Hepatocyte (in vitro differentiated cells): ENCODE results near the gene C3orf70. TPM values are rescaled to one million over a fixed set of nuclear protein-coding genes. Genes with fewer than 3 reads are reported as not detected.

ENCODE experiments used
- DNase-seq: peaks from one replicate; pipeline ENCODE4 v3.0.0-alpha.2; 2016; ENCODE audit warnings: low spot score
- H2AFZ ChIP-seq: fragments of 200-600 bp; sonication (generic); 2 replicates; pipeline ENCODE4 v1.6.0; 2016; ENCODE audit warnings: antibody characterized with exemption, mild to moderate bottlenecking
- H3K27ac ChIP-seq: fragments of 200-600 bp; sonication (generic); 2 replicates; pipeline ENCODE4 v1.5.1; 2016; ENCODE audit warnings: mild to moderate bottlenecking
- H3K27me3 ChIP-seq: fragments of 200-600 bp; sonication (generic); 2 replicates; pipeline ENCODE4 v1.6.1; 2016
- H3K36me3 ChIP-seq: fragments of 200-600 bp; sonication (generic); replicated peaks from 2 replicates; pipeline ENCODE4 v1.5.1; 2016; ENCODE audit warnings: low read depth; ENCODE audit not compliant: insufficient read depth
- H3K4me1 ChIP-seq: fragments of 200-600 bp; sonication (generic); 2 replicates; pipeline ENCODE4 v1.5.1; 2016; ENCODE audit warnings: mild to moderate bottlenecking, moderate library complexity; ENCODE audit not compliant: insufficient read depth
- H3K4me2 ChIP-seq: fragments of 200-600 bp; sonication (generic); 2 replicates; pipeline ENCODE4 v1.6.0; 2016
- H3K4me3 ChIP-seq: fragments of 200-600 bp; sonication (generic); 2 replicates; pipeline ENCODE4 v1.5.1; 2016; ENCODE audit warnings: mild to moderate bottlenecking
- H3K79me2 ChIP-seq: fragments of 200-600 bp; sonication (generic); 2 replicates; pipeline ENCODE4 v1.6.0; 2017; ENCODE audit warnings: mild to moderate bottlenecking
- H3K9me2 ChIP-seq: fragments of 200-600 bp; sonication (generic); replicated peaks from 2 replicates; pipeline ENCODE4 v1.6.0; 2017; ENCODE audit warnings: mild to moderate bottlenecking; ENCODE audit not compliant: insufficient read depth
- H3K9me3 ChIP-seq: fragments of 200-600 bp; sonication (generic); 2 replicates; pipeline ENCODE4 v1.5.1; 2016; ENCODE audit warnings: low read depth, mild to moderate bottlenecking
- H4K20me1 ChIP-seq: fragments of 200-600 bp; sonication (generic); 2 replicates; pipeline ENCODE4 v1.6.0; 2016; ENCODE audit warnings: mild to moderate bottlenecking; ENCODE audit not compliant: insufficient read depth, poor library complexity, severe bottlenecking
- EZH2 ChIP-seq: fragments of 200-600 bp; sonication (generic); IDR thresholded peaks from 2 replicates; pipeline ENCODE4 v1.6.1; 2016; ENCODE audit warnings: antibody characterized with exemption, mild to moderate bottlenecking, borderline replicate concordance
- EZH2phosphoT487 ChIP-seq: fragments of 200-600 bp; sonication (generic); IDR thresholded peaks from one replicate; pipeline ENCODE4 v1.6.1; 2018; ENCODE audit warnings: antibody characterized with exemption, mild to moderate bottlenecking, low read depth, moderate library complexity; ENCODE audit not compliant: unreplicated experiment, severe bottlenecking
- WGBS: methylation state at CpG from one replicate; pipeline ENCODE4 v1.1.6; 2016; ENCODE audit warnings: low lambda C conversion rate; ENCODE audit errors: missing lambda C conversion rate; 5-methylcytosine and 5-hydroxymethylcytosine counted together
- polyA plus RNA-seq: library from polyadenylated mRNA; unstranded; fragments of >200 nt; fragmentation: Nextera tagmentation; extraction: Ambion mirVana; gene quantifications from 2 replicates; pipeline ENCODE4 v1.2.1, GENCODE V29; 2016
- total RNA-seq: library from RNA; depleted of rRNA; stranded (reverse); fragments of >200 nt; gene quantifications from 2 replicates; pipeline ENCODE4 v1.2.3, GENCODE V29; 2014
- TF ChIP-seq, protein P1 (sequence below): fragments of 200-600 bp; sonication (generic); IDR thresholded peaks from 2 replicates; pipeline ENCODE4 v1.5.1; 2016; ENCODE audit warnings: antibody characterized with exemption, mild to moderate bottlenecking; ENCODE audit not compliant: poor library complexity

Gene C3orf70
- total and polyA plus RNA-seq, 2 experiments from 2014 or later: 1.1 to 6.0 TPM

- WGBS: 78% methylated on average over 3 of the region's 3 CpGs
- Histone ChIP-seq H3K36me3 (no peaks in the 10 kb centered on the region), H3K79me2 (no peaks in the 10 kb centered on the region), H2AFZ (no peak overlapping the region), H3K4me3 (no peak overlapping the region), H4K20me1 (no peaks in the 10 kb centered on the region), H3K9me3 (no peaks in the 10 kb centered on the region), H3K27me3 (no peaks in the 10 kb centered on the region), H3K27ac (no peak overlapping the region), H3K4me2 (no peak overlapping the region), H3K4me1 (peaks cover 3% of the 10 kb centered on the region), H3K9me2 (no peaks in the 10 kb centered on the region)
- no peak for TF ChIP-seq EZH2
- TF ChIP-seq, protein P1, sequence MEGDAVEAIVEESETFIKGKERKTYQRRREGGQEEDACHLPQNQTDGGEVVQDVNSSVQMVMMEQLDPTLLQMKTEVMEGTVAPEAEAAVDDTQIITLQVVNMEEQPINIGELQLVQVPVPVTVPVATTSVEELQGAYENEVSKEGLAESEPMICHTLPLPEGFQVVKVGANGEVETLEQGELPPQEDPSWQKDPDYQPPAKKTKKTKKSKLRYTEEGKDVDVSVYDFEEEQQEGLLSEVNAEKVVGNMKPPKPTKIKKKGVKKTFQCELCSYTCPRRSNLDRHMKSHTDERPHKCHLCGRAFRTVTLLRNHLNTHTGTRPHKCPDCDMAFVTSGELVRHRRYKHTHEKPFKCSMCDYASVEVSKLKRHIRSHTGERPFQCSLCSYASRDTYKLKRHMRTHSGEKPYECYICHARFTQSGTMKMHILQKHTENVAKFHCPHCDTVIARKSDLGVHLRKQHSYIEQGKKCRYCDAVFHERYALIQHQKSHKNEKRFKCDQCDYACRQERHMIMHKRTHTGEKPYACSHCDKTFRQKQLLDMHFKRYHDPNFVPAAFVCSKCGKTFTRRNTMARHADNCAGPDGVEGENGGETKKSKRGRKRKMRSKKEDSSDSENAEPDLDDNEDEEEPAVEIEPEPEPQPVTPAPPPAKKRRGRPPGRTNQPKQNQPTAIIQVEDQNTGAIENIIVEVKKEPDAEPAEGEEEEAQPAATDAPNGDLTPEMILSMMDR: no peak
- no peak for TF ChIP-seq EZH2phosphoT487
- DNase-seq: no peak
Observed at GRCh38 chr3:185082149-185082548, 70.7 kb downstream of the C3orf70 start.

DNA sequence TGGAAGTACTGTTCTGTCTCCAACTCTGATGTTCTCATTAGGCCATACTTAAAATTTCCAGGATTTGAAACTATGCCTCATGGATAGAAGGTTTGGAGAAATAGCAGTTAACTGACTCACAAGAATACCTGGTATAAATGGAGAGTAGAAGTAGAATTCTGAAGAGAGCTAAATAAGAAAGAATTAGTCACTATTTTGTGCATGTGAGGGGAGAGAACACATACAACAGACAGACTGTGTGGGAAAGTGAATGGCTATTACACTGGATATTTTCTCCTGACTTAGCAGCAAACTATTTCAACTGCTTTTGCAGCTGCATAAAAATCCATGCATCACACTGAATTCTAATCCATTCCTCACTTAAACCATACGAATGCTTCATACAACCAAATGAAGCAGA is 71.3 kb downstream of the C3orf70 start:
- H3K9me2 ChIP-seq: no peaks in the 10 kb centered on the region
- no peak for DNase-seq
- no peaks in the 10 kb centered on the region for H4K20me1 ChIP-seq
- WGBS: 92% methylated on average over 1 of the region's 1 CpG
- H3K9me3 ChIP-seq: no peaks in the 10 kb centered on the region
- peaks cover 3% of the 10 kb centered on the region for H3K4me1 ChIP-seq
- TF ChIP-seq, protein P1: no peak
- TF ChIP-seq EZH2: no peak
- TF ChIP-seq EZH2phosphoT487: no peak
- no peak overlapping the region for H2AFZ ChIP-seq
- H3K27ac ChIP-seq: no peak overlapping the region
- no peak overlapping the region for H3K4me3 ChIP-seq
- H3K79me2 ChIP-seq: no peaks in the 10 kb centered on the region
- no peaks in the 10 kb centered on the region for H3K27me3 ChIP-seq
- no peak overlapping the region for H3K4me2 ChIP-seq
- H3K36me3 ChIP-seq: no peaks in the 10 kb centered on the region

GRCh38 chr3:185079625-185080024 is 73.2 kb downstream of the C3orf70 start:
- no peaks in the 10 kb centered on the region for H3K79me2 ChIP-seq
- H2AFZ ChIP-seq: no peak overlapping the region
- H3K27me3 ChIP-seq: no peaks in the 10 kb centered on the region
- H3K36me3 ChIP-seq: no peaks in the 10 kb centered on the region
- peaks cover 3% of the 10 kb centered on the region for H3K4me1 ChIP-seq
- WGBS: 47% methylated on average over 1 of the region's 1 CpG
- no peaks in the 10 kb centered on the region for H3K9me2 ChIP-seq
- no peak overlapping the region for H3K27ac ChIP-seq
- TF ChIP-seq, protein P1: no peak
- no peak for TF ChIP-seq EZH2phosphoT487
- TF ChIP-seq EZH2: no peak
- no peaks in the 10 kb centered on the region for H4K20me1 ChIP-seq
- no peak overlapping the region for H3K4me3 ChIP-seq
- H3K4me2 ChIP-seq: peak overlapping the region; percentile 34
- DNase-seq: no peak
- no peaks in the 10 kb centered on the region for H3K9me3 ChIP-seq

DNA sequence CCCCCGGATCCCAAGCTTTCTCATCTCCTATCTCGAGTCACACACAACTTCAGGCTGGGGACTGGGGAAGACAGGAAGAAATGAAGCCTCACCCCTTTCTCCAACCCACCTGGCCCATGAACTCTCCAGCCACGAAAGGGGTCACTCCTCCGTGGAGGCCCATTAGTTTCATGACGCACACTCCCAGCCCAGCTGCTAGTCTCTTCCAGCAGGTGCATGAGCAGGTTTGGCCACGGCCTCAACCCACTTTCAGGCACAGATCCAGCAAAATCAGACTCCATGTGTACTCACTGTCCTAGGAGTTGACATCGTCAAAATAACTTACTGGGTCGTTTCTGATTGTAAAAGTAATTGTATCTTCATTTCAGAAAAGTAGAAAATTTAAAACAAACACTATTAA is 76.6 kb downstream of the C3orf70 start:
- no peak for TF ChIP-seq EZH2
- TF ChIP-seq, protein P1: no peak
- TF ChIP-seq EZH2phosphoT487: no peak
- Histone ChIP-seq H4K20me1 (no peaks in the 10 kb centered on the region), H3K27ac (no peak overlapping the region), H3K27me3 (no peaks in the 10 kb centered on the region), H3K4me1 (peaks cover 3% of the 10 kb centered on the region), H3K4me3 (no peak overlapping the region), H3K36me3 (no peaks in the 10 kb centered on the region), H2AFZ (no peak overlapping the region), H3K79me2 (no peaks in the 10 kb centered on the region), H3K9me3 (no peaks in the 10 kb centered on the region), H3K4me2 (no peak overlapping the region), H3K9me2 (no peaks in the 10 kb centered on the region)
- WGBS: 91% methylated on average over 8 of the region's 8 CpGs
- DNase-seq: no peak
